Fibroblast of the aortic adventitia (primary cell): ENCODE measurements around the gene CMTM5. TPM values are rescaled to one million over a fixed set of nuclear protein-coding genes. Genes with fewer than 3 reads are reported as not detected.

Experiments
- DNase-seq: peaks from one replicate; pipeline ENCODE4 v3.0.0-alpha.2; 2010; ENCODE audit warnings: low read depth
- H3K4me3 ChIP-seq: 2 replicates; pipeline ENCODE4 v1.5.1; 2011; ENCODE audit warnings: low read depth, mild to moderate bottlenecking, control low read depth, low read length, moderate library complexity
- total RNA-seq: library from RNA; depleted of rRNA; stranded (reverse); fragments of >200 nt; gene quantifications from 2 replicates; pipeline ENCODE4 v1.2.3, GENCODE V29; 2012; ENCODE audit warnings: low replicate concordance
- TF ChIP-seq, protein P1 (sequence below): IDR thresholded peaks from 2 replicates; pipeline ENCODE4 v1.5.1; 2011; ENCODE audit warnings: mild to moderate bottlenecking, low read length, control low read depth, inconsistent platforms; ENCODE audit not compliant: insufficient read depth

CMTM5 gene
- total RNA-seq, 1 donor: not detected

DNA sequence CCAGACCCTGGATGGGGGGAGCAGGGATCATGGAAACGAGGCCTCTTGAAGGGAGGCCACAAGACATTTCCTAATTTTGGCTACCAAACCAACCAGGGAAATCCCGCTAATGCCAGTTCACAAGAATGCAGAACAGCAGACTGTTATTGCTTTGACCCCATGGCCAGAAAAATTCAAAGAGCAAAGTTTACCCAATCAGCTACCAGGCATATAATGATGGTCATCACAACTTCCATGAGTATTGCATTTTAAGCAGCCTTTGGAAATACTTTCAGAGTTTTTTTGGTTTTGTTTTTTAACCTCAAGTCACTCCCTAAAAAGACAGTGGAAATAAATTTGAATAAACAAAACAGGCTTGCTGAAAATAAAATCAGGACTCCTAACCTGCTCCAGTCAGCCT is 4.3 kb upstream of the CMTM5 start, which contains the start of gene IL25:
Gene IL25 (plus strand): TSS at position 301 of the 400 bp plus-strand sequence.
- TF ChIP-seq, protein P1, sequence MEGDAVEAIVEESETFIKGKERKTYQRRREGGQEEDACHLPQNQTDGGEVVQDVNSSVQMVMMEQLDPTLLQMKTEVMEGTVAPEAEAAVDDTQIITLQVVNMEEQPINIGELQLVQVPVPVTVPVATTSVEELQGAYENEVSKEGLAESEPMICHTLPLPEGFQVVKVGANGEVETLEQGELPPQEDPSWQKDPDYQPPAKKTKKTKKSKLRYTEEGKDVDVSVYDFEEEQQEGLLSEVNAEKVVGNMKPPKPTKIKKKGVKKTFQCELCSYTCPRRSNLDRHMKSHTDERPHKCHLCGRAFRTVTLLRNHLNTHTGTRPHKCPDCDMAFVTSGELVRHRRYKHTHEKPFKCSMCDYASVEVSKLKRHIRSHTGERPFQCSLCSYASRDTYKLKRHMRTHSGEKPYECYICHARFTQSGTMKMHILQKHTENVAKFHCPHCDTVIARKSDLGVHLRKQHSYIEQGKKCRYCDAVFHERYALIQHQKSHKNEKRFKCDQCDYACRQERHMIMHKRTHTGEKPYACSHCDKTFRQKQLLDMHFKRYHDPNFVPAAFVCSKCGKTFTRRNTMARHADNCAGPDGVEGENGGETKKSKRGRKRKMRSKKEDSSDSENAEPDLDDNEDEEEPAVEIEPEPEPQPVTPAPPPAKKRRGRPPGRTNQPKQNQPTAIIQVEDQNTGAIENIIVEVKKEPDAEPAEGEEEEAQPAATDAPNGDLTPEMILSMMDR: no peak
- DNase-seq: no peak
- H3K4me3 ChIP-seq: no peak within 1 kb of the TSS

- H3K4me3 ChIP-seq: no peak overlapping the region
- DNase-seq: no peak
- TF ChIP-seq, protein P1: no peak
These were observed 3.8 kb upstream of the CMTM5 start for GRCh38 chr14:23373041-23373440.

- no peak for DNase-seq
- TF ChIP-seq, protein P1: no peak
- no peak overlapping the region for H3K4me3 ChIP-seq
These were observed 1.2 kb upstream of the CMTM5 start for GRCh38 chr14:23375527-23376251.

GRCh38 chr14:23377198-23377550 is 328 bp downstream of the CMTM5 start:
- TF ChIP-seq, protein P1: no peak
- H3K4me3 ChIP-seq: no peak overlapping the region
- no peak for DNase-seq

DNA sequence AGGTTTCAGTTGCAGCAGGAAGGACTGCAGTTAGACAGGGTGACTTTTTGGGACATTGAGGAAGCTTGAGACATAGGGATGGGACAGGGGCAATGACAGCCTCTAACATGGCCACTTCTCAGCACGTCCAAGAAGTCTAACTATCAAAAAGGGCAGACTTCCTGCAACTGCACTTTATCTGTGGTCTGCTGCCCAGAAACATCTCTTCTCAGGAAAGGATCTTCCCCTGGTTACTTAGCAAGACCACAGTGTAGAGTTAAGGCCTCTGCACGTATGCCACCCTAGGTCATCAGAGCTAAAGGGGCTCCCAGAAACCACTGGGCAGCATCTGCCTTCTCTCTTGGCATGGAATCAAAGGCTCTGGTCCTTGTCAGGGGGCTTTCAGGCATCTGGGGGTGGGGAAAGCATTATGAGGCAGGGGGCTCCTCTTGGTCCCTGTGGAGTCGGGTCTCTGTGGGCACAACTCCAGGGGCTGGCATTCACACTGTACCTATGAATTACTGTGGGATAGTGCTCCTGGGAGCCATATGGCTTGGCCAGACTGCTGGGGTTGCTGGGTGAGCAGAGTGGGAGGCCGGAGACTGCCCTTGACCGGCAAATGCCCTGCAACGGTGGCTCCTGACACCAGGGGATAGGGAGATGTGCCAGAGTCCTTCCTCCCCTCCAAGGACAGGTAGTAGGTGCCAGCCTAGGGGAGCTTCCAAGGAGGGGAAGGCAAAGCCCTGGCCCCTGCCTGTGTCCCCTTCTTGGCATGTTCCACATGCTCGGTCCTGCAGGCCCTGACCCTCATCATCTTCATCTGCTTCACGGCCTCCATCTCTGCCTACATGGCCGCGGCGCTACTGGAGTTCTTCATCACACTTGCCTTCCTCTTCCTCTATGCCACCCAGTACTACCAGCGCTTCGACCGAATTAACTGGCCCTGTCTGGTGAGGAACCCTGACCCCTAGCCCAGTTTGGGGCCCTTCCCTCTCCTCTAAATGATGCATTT is 1.0 kb downstream of the CMTM5 start:
- TF ChIP-seq, protein P1: no peak
- H3K4me3 ChIP-seq: no peak overlapping the region
- no peak for DNase-seq

GRCh38 chr14:23378612-23379220 is 1.9 kb downstream of the CMTM5 start:
- TF ChIP-seq, protein P1: no peak
- no peak overlapping the region for H3K4me3 ChIP-seq
- no peak for DNase-seq
